Mucosa of stomach (tissue), 1 donor: ENCODE data around the gene TFB2M.

ENCODE experiments used
- H3K27me3 ChIP-seq: one replicate; pipeline ENCODE4 v1.7.0; 2013; ENCODE audit warnings: mild to moderate bottlenecking, low read length; ENCODE audit not compliant: control insufficient read depth, insufficient read depth
- H3K36me3 ChIP-seq: one replicate; pipeline ENCODE4 v1.7.0; 2013; ENCODE audit warnings: low read length; ENCODE audit not compliant: control insufficient read depth, insufficient read depth
- H3K4me1 ChIP-seq: one replicate; pipeline ENCODE4 v1.7.0; 2013; ENCODE audit warnings: mild to moderate bottlenecking, low read length; ENCODE audit not compliant: control insufficient read depth, insufficient read depth
- H3K4me3 ChIP-seq: one replicate; pipeline ENCODE4 v1.7.0; 2013; ENCODE audit warnings: low read length
- H3K9ac ChIP-seq: one replicate; pipeline ENCODE4 v1.7.0; 2013; ENCODE audit warnings: mild to moderate bottlenecking, low read length, moderate library complexity
- H3K9me3 ChIP-seq: one replicate; pipeline ENCODE4 v1.7.0; 2013; ENCODE audit warnings: mild to moderate bottlenecking, low read length, moderate library complexity; ENCODE audit not compliant: control insufficient read depth
- donor health status: Pancreatic carcinoma.

TFB2M gene

GRCh38 chr1:246537887-246538286 is 28.2 kb downstream of the TFB2M start:
- no peaks in the 10 kb centered on the region for H3K36me3 ChIP-seq
- H3K4me3 ChIP-seq: no peak overlapping the region
- peaks cover 9% of the 10 kb centered on the region for H3K4me1 ChIP-seq
- H3K27me3 ChIP-seq: no peaks in the 10 kb centered on the region
- no peaks in the 10 kb centered on the region for H3K9me3 ChIP-seq
- H3K9ac ChIP-seq: no peak overlapping the region

- Histone ChIP-seq H3K4me1 (peaks cover 9% of the 10 kb centered on the region), H3K9me3 (no peaks in the 10 kb centered on the region), H3K27me3 (no peaks in the 10 kb centered on the region), H3K36me3 (no peaks in the 10 kb centered on the region), H3K9ac (no peak overlapping the region), H3K4me3 (no peak overlapping the region)
These were observed 28.6 kb downstream of the TFB2M start for GRCh38 chr1:246537441-246537840.

GRCh38 chr1:246534114-246534513 is 31.9 kb downstream of the TFB2M start:
- H3K27me3 ChIP-seq: no peaks in the 10 kb centered on the region
- H3K36me3 ChIP-seq: no peaks in the 10 kb centered on the region
- no peak overlapping the region for H3K9ac ChIP-seq
- H3K4me1 ChIP-seq: peaks cover 9% of the 10 kb centered on the region
- H3K4me3 ChIP-seq: no peak overlapping the region
- H3K9me3 ChIP-seq: no peaks in the 10 kb centered on the region

GRCh38 chr1:246533371-246533905 is 32.6 kb downstream of the TFB2M start:
- no peaks in the 10 kb centered on the region for H3K9me3 ChIP-seq

GRCh38 chr1:246532519-246532918 is 33.5 kb downstream of the TFB2M start:
- Histone ChIP-seq H3K9me3 (no peaks in the 10 kb centered on the region), H3K9ac (no peak overlapping the region), H3K36me3 (no peaks in the 10 kb centered on the region), H3K4me1 (peaks cover 2% of the 10 kb centered on the region), H3K4me3 (no peak overlapping the region), H3K27me3 (no peaks in the 10 kb centered on the region)

More at GRCh38 chr1:246533371-246533905, 32.6 kb downstream of the TFB2M start:
- Histone ChIP-seq H3K27me3 (no peaks in the 10 kb centered on the region), H3K4me3 (no peak overlapping the region), H3K36me3 (no peaks in the 10 kb centered on the region), H3K9ac (no peak overlapping the region), H3K4me1 (peaks cover 9% of the 10 kb centered on the region)

- Histone ChIP-seq H3K27me3 (no peaks in the 10 kb centered on the region), H3K4me1 (peaks cover 6% of the 10 kb centered on the region), H3K9ac (no peak overlapping the region), H3K4me3 (no peak overlapping the region), H3K36me3 (no peaks in the 10 kb centered on the region), H3K9me3 (no peaks in the 10 kb centered on the region)
These were observed 35.6 kb downstream of the TFB2M start for GRCh38 chr1:246530482-246530881.

- Histone ChIP-seq H3K4me3 (no peak overlapping the region), H3K9me3 (no peaks in the 10 kb centered on the region), H3K36me3 (no peaks in the 10 kb centered on the region), H3K27me3 (no peaks in the 10 kb centered on the region), H3K4me1 (peaks cover 6% of the 10 kb centered on the region), H3K9ac (no peak overlapping the region)
These were observed 36.9 kb downstream of the TFB2M start for GRCh38 chr1:246528933-246529731.

GRCh38 chr1:246527402-246528088 is 38.5 kb downstream of the TFB2M start:
- Histone ChIP-seq H3K36me3 (no peaks in the 10 kb centered on the region), H3K4me3 (no peak overlapping the region), H3K9ac (no peak overlapping the region), H3K9me3 (no peaks in the 10 kb centered on the region), H3K27me3 (no peaks in the 10 kb centered on the region), H3K4me1 (peaks cover 6% of the 10 kb centered on the region)

GRCh38 chr1:246526915-246527314 is 39.1 kb downstream of the TFB2M start:
- H3K9me3 ChIP-seq: no peaks in the 10 kb centered on the region
- no peaks in the 10 kb centered on the region for H3K27me3 ChIP-seq
- peaks cover 6% of the 10 kb centered on the region for H3K4me1 ChIP-seq
- H3K4me3 ChIP-seq: no peak overlapping the region
- H3K36me3 ChIP-seq: no peaks in the 10 kb centered on the region
- H3K9ac ChIP-seq: no peak overlapping the region

GRCh38 chr1:246526380-246526779 is 39.7 kb downstream of the TFB2M start:
- Histone ChIP-seq H3K27me3 (no peaks in the 10 kb centered on the region), H3K4me1 (peaks cover 6% of the 10 kb centered on the region), H3K36me3 (no peaks in the 10 kb centered on the region), H3K9me3 (no peaks in the 10 kb centered on the region), H3K4me3 (no peak overlapping the region), H3K9ac (no peak overlapping the region)

- H3K4me3 ChIP-seq: no peak overlapping the region
- H3K4me1 ChIP-seq: no peaks in the 10 kb centered on the region
- no peak overlapping the region for H3K9ac ChIP-seq
- H3K27me3 ChIP-seq: no peaks in the 10 kb centered on the region
- peaks cover 7% of the 10 kb centered on the region for H3K9me3 ChIP-seq
- H3K36me3 ChIP-seq: no peaks in the 10 kb centered on the region
These were observed 46.5 kb downstream of the TFB2M start for GRCh38 chr1:246519514-246519913.

- Histone ChIP-seq H3K9ac (no peak overlapping the region), H3K9me3 (peaks cover 7% of the 10 kb centered on the region), H3K4me3 (no peak overlapping the region), H3K27me3 (no peaks in the 10 kb centered on the region), H3K36me3 (no peaks in the 10 kb centered on the region), H3K4me1 (no peaks in the 10 kb centered on the region)
These were observed 47.4 kb downstream of the TFB2M start for GRCh38 chr1:246518456-246519205.
